WTC11 (cell line): ENCODE measurements around the gene FFAR1. TPM values are rescaled to one million over a fixed set of nuclear protein-coding genes. Genes with fewer than 3 reads are reported as not detected.

Experiments used
- ATAC-seq: fragments of 200-7000 bp; cut with Tn5 transposase; 2 replicates; pipeline ENCODE4 v1.10.0; 2021; ENCODE audit warnings: mild to moderate bottlenecking, moderate library complexity
- CTCF ChIA-PET: fragments of 300-600 bp; sonication (Branson Sonifier 250); formaldehyde crosslinking; loops from one replicate; lab custom pipeline; 2021; ENCODE audit warnings: antibody characterized with exemption; lab: Charles Lee
- POLR2A ChIA-PET: fragments of 350-600 bp; sonication (Branson Sonifier 250); formaldehyde crosslinking; loops from one replicate; lab custom pipeline; 2021; ENCODE audit warnings: antibody characterized with exemption; lab: Charles Lee
- DNase-seq: peaks from one replicate; pipeline ENCODE4 v3.0.0; 2021; ENCODE audit warnings: low spot score
- H3K27ac Mint-ChIP-seq: 2 replicates; pipeline ENCODE4 v1.8.0; 2021; ENCODE audit warnings: mixed read lengths
- H3K27me3 Mint-ChIP-seq: 2 replicates; pipeline ENCODE4 v1.8.0; 2021; ENCODE audit warnings: low read depth, mild to moderate bottlenecking, moderate library complexity, mixed read lengths
- H3K36me3 Mint-ChIP-seq: 2 replicates; pipeline ENCODE4 v1.8.0; 2021; ENCODE audit warnings: mixed read lengths
- H3K4me1 Mint-ChIP-seq: 2 replicates; pipeline ENCODE4 v1.8.0; 2022; ENCODE audit warnings: mixed read lengths
- H3K4me3 Mint-ChIP-seq: 2 replicates; pipeline ENCODE4 v1.8.0; 2021; ENCODE audit warnings: mild to moderate bottlenecking, moderate library complexity, mixed read lengths
- H3K9me3 Mint-ChIP-seq: 2 replicates; pipeline ENCODE4 v1.8.0; 2021; ENCODE audit warnings: mixed read lengths
- CBFB ChIP-seq: sonication (generic); formaldehyde crosslinking; IDR thresholded peaks from 2 replicates; pipeline ENCODE4 v1.8.1; 2022; ENCODE audit warnings: mild to moderate bottlenecking, low read depth, missing genetic modification reagents
- CREM ChIP-seq: sonication (generic); formaldehyde crosslinking; IDR thresholded peaks from 2 replicates; pipeline ENCODE4 v1.8.1; 2022; ENCODE audit warnings: mild to moderate bottlenecking, missing genetic modification reagents, moderate library complexity
- EMX1 ChIP-seq: fragments of 250-450 bp; sonication (Bioruptor Pico); IDR thresholded peaks from 2 replicates; pipeline ENCODE4 v1.8.0; 2021; ENCODE audit warnings: mild to moderate bottlenecking
- FOXK1 ChIP-seq: sonication (generic); formaldehyde crosslinking; IDR thresholded peaks from 2 replicates; pipeline ENCODE4 v1.8.0; 2022; ENCODE audit warnings: mild to moderate bottlenecking, moderate library complexity, missing genetic modification reagents
- JAZF1 ChIP-seq: fragments of 250-450 bp; sonication (Bioruptor Pico); IDR thresholded peaks from 2 replicates; pipeline ENCODE4 v1.9.0; 2021; ENCODE audit warnings: moderate library complexity, mild to moderate bottlenecking, inconsistent platforms
- KAT7 ChIP-seq: sonication (generic); formaldehyde crosslinking; IDR thresholded peaks from 2 replicates; pipeline ENCODE4 v1.8.1; 2023; ENCODE audit warnings: missing genetic modification reagents, mild to moderate bottlenecking, borderline replicate concordance
- NFATC4 ChIP-seq: fragments of 250-450 bp; sonication (Bioruptor Pico); IDR thresholded peaks from 2 replicates; pipeline ENCODE4 v1.9.0; 2021; ENCODE audit warnings: mild to moderate bottlenecking
- NR3C1 ChIP-seq: sonication (generic); formaldehyde crosslinking; conservative IDR thresholded peaks from 2 replicates; pipeline ENCODE4 v1.8.1; 2023; ENCODE audit warnings: low read depth, mild to moderate bottlenecking, missing genetic modification reagents
- SMAD4 ChIP-seq: sonication (generic); formaldehyde crosslinking; IDR thresholded peaks from 2 replicates; pipeline ENCODE4 v1.8.0; 2022; ENCODE audit warnings: mild to moderate bottlenecking, missing genetic modification reagents
- SP1 ChIP-seq: sonication (generic); formaldehyde crosslinking; conservative IDR thresholded peaks from 2 replicates; pipeline ENCODE4 v1.8.1; 2022; ENCODE audit warnings: missing genetic modification reagents
- TCF7 ChIP-seq: sonication (generic); formaldehyde crosslinking; IDR thresholded peaks from 2 replicates; pipeline ENCODE4 v1.8.0; 2022; ENCODE audit warnings: mild to moderate bottlenecking, low read depth, missing genetic modification reagents, moderate library complexity
- ZNF138 ChIP-seq: sonication (generic); formaldehyde crosslinking; conservative IDR thresholded peaks from 2 replicates; pipeline ENCODE4 v1.8.1; 2022; ENCODE audit warnings: mild to moderate bottlenecking, moderate library complexity, missing genetic modification reagents
- ZNF263 ChIP-seq: sonication (generic); formaldehyde crosslinking; IDR thresholded peaks from 2 replicates; pipeline ENCODE4 v1.8.1; 2022; ENCODE audit warnings: low read depth, mild to moderate bottlenecking, moderate library complexity, missing genetic modification reagents
- ZNF416 ChIP-seq: fragments of 250-450 bp; sonication (Bioruptor Pico); IDR thresholded peaks from 2 replicates; pipeline ENCODE4 v1.9.0; 2021; ENCODE audit warnings: mild to moderate bottlenecking, inconsistent platforms
- ZNF671 ChIP-seq: fragments of 250-450 bp; sonication (Bioruptor Pico); IDR thresholded peaks from 2 replicates; pipeline ENCODE4 v1.8.0; 2021; ENCODE audit warnings: mild to moderate bottlenecking
- total RNA-seq: library from RNA; stranded (reverse); gene quantifications from 3 replicates; pipeline ENCODE4 v1.2.3, GENCODE V29; 2021
- TF ChIP-seq, protein P1 (sequence below): sonication (generic); formaldehyde crosslinking; IDR thresholded peaks from 2 replicates; pipeline ENCODE4 v1.8.1; 2023; ENCODE audit warnings: mild to moderate bottlenecking, missing genetic modification reagents
- TF ChIP-seq, protein P2 (sequence below): fragments of 250-450 bp; sonication (Bioruptor Pico); IDR thresholded peaks from 2 replicates; pipeline ENCODE4 v1.9.0; 2021; ENCODE audit warnings: mild to moderate bottlenecking
- TF ChIP-seq, protein P3 (sequence below): sonication (generic); formaldehyde crosslinking; IDR thresholded peaks from 2 replicates; pipeline ENCODE4 v1.8.0; 2022; ENCODE audit warnings: missing genetic modification reagents
- TF ChIP-seq, protein P4 (sequence below): sonication (generic); formaldehyde crosslinking; IDR thresholded peaks from 2 replicates; pipeline ENCODE4 v1.8.0; 2022; ENCODE audit warnings: mild to moderate bottlenecking, missing genetic modification reagents
- TF ChIP-seq, protein P5 (sequence below): fragments of 200-600 bp; IDR thresholded peaks from 2 replicates; pipeline ENCODE4 v1.8.0; 2022; ENCODE audit warnings: antibody characterized with exemption
- TF ChIP-seq, protein P6 (sequence below): sonication (generic); formaldehyde crosslinking; conservative IDR thresholded peaks from 2 replicates; pipeline ENCODE4 v1.8.1; 2023; ENCODE audit warnings: mild to moderate bottlenecking, low read depth, missing genetic modification reagents, moderate library complexity

The FFAR1 gene
- total RNA-seq, 1 experiment from 2014 or later, result 0.07 TPM

DNA sequence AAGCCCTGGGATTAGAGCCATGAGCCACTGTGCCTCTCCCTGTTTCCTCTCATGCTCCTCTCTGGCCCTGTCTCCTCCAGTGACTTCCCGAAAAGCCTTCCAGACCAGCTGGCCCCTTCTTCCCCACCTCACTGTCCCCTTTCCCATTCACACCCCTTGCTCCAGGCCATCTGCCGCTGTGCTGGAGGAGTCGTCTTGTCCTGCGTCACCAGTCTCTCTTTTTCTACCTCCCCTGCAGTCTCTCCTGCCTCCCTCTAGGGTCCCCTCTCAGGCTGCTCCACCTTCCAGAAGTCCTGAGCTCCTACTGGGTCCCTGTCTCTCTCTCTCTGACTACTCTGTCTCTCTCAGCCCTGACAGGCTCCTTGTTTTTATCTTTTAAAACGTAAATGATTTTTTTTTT is 5.3 kb upstream of the FFAR1 start:
- peak; percentile 52 for ATAC-seq
- Mint-ChIP-seq H3K27ac (no peak overlapping the region), H3K4me1 (0 out of 2 replicates have a peak, but pooled peaks cover 2% of the 10 kb centered on the region), H3K4me3 (no peak overlapping the region), H3K27me3 (no peaks in the 10 kb centered on the region; the same call in 1 of the 2 replicates), H3K36me3 (no peaks in the 10 kb centered on the region), H3K9me3 (no peaks in the 10 kb centered on the region)
- CTCF ChIA-PET, result interaction anchor here (0.6 to 1.6 kb wide), 6 partner anchors 10 to 287 kb away, joined by 3 to 12 read pairs (median 3); no protein-coding TSS in a partner anchor
- no peak for DNase-seq
- TF ChIP-seq ZNF263 (no peak), NFATC4 (no peak), SMAD4 (CRISPR knock-in tag) (no peak), CREM (CRISPR knock-in tag) (no peak), ZNF138 (CRISPR knock-in tag) (no peak), JAZF1 (CRISPR knock-in tag) (no peak), SP1 (no peak)
- TF ChIP-seq, protein P1, sequence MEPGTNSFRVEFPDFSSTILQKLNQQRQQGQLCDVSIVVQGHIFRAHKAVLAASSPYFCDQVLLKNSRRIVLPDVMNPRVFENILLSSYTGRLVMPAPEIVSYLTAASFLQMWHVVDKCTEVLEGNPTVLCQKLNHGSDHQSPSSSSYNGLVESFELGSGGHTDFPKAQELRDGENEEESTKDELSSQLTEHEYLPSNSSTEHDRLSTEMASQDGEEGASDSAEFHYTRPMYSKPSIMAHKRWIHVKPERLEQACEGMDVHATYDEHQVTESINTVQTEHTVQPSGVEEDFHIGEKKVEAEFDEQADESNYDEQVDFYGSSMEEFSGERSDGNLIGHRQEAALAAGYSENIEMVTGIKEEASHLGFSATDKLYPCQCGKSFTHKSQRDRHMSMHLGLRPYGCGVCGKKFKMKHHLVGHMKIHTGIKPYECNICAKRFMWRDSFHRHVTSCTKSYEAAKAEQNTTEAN (CRISPR knock-in tag), result no peak
- TF ChIP-seq, protein P2, sequence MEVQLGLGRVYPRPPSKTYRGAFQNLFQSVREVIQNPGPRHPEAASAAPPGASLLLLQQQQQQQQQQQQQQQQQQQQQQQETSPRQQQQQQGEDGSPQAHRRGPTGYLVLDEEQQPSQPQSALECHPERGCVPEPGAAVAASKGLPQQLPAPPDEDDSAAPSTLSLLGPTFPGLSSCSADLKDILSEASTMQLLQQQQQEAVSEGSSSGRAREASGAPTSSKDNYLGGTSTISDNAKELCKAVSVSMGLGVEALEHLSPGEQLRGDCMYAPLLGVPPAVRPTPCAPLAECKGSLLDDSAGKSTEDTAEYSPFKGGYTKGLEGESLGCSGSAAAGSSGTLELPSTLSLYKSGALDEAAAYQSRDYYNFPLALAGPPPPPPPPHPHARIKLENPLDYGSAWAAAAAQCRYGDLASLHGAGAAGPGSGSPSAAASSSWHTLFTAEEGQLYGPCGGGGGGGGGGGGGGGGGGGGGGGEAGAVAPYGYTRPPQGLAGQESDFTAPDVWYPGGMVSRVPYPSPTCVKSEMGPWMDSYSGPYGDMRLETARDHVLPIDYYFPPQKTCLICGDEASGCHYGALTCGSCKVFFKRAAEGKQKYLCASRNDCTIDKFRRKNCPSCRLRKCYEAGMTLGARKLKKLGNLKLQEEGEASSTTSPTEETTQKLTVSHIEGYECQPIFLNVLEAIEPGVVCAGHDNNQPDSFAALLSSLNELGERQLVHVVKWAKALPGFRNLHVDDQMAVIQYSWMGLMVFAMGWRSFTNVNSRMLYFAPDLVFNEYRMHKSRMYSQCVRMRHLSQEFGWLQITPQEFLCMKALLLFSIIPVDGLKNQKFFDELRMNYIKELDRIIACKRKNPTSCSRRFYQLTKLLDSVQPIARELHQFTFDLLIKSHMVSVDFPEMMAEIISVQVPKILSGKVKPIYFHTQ (CRISPR knock-in tag), result no peak
- TF ChIP-seq, protein P3, sequence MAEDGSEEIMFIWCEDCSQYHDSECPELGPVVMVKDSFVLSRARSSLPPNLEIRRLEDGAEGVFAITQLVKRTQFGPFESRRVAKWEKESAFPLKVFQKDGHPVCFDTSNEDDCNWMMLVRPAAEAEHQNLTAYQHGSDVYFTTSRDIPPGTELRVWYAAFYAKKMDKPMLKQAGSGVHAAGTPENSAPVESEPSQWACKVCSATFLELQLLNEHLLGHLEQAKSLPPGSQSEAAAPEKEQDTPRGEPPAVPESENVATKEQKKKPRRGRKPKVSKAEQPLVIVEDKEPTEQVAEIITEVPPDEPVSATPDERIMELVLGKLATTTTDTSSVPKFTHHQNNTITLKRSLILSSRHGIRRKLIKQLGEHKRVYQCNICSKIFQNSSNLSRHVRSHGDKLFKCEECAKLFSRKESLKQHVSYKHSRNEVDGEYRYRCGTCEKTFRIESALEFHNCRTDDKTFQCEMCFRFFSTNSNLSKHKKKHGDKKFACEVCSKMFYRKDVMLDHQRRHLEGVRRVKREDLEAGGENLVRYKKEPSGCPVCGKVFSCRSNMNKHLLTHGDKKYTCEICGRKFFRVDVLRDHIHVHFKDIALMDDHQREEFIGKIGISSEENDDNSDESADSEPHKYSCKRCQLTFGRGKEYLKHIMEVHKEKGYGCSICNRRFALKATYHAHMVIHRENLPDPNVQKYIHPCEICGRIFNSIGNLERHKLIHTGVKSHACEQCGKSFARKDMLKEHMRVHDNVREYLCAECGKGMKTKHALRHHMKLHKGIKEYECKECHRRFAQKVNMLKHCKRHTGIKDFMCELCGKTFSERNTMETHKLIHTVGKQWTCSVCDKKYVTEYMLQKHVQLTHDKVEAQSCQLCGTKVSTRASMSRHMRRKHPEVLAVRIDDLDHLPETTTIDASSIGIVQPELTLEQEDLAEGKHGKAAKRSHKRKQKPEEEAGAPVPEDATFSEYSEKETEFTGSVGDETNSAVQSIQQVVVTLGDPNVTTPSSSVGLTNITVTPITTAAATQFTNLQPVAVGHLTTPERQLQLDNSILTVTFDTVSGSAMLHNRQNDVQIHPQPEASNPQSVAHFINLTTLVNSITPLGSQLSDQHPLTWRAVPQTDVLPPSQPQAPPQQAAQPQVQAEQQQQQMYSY, result no peak
- TF ChIP-seq, protein P4, sequence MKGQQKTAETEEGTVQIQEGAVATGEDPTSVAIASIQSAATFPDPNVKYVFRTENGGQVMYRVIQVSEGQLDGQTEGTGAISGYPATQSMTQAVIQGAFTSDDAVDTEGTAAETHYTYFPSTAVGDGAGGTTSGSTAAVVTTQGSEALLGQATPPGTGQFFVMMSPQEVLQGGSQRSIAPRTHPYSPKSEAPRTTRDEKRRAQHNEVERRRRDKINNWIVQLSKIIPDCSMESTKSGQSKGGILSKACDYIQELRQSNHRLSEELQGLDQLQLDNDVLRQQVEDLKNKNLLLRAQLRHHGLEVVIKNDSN (CRISPR knock-in tag), result no peak
- TF ChIP-seq, protein P5, sequence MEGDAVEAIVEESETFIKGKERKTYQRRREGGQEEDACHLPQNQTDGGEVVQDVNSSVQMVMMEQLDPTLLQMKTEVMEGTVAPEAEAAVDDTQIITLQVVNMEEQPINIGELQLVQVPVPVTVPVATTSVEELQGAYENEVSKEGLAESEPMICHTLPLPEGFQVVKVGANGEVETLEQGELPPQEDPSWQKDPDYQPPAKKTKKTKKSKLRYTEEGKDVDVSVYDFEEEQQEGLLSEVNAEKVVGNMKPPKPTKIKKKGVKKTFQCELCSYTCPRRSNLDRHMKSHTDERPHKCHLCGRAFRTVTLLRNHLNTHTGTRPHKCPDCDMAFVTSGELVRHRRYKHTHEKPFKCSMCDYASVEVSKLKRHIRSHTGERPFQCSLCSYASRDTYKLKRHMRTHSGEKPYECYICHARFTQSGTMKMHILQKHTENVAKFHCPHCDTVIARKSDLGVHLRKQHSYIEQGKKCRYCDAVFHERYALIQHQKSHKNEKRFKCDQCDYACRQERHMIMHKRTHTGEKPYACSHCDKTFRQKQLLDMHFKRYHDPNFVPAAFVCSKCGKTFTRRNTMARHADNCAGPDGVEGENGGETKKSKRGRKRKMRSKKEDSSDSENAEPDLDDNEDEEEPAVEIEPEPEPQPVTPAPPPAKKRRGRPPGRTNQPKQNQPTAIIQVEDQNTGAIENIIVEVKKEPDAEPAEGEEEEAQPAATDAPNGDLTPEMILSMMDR, result no peak
- POLR2A ChIA-PET, result interaction anchor here (0.7 kb wide), 1 partner anchor 474 kb away, joined by 3 read pairs; no protein-coding TSS in a partner anchor

DNA sequence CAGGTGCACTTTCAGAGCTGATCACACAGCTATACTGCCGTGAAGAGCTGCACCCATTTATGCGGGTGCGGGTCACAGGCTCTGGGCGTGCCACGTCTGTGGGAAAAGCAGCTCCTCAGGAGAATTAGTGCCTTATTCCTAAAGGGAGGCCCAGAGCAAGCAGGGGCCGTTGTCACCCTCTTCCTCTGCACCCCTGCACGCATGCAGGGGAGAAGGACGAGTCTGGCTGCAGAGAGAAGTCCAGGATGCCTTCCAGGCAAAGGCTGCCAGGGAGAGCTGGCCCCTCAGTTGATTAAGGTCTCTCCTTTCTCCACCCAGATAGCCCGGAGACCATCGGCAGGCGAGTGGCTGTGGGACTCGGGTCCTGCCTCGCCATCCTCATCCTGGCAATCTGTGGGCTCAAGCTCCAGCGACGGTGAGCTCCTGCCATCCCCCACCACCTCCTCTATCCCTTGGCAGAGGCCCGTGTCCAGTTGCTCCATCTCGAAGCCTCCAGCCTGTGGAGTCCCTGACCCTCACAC is 3.1 kb upstream of the FFAR1 start:
- H3K4me3 Mint-ChIP-seq, result no peak overlapping the region
- CTCF ChIA-PET, result interaction anchor here (1.0 to 2.2 kb wide), 4 partner anchors 8 to 166 kb away, joined by 3 to 6 read pairs (median 4); no protein-coding TSS in a partner anchor
- DNase-seq, result no peak
- no peak for ATAC-seq
- no peaks in the 10 kb centered on the region for H3K27me3 Mint-ChIP-seq
- H3K9me3 Mint-ChIP-seq, result no peaks in the 10 kb centered on the region
- H3K27ac Mint-ChIP-seq, result no peak overlapping the region
- 0 out of 2 replicates have a peak, but pooled peaks cover 5% of the 10 kb centered on the region for H3K4me1 Mint-ChIP-seq
- POLR2A ChIA-PET, result no interaction called here
- no peaks in the 10 kb centered on the region for H3K36me3 Mint-ChIP-seq
- TF ChIP-seq NR3C1, result no peak
- no peak for TF ChIP-seq EMX1 (CRISPR knock-in tag)
- no peak for TF ChIP-seq KAT7 (CRISPR knock-in tag)
- TF ChIP-seq ZNF416 (CRISPR knock-in tag), result no peak
- no peak for TF ChIP-seq FOXK1 (CRISPR knock-in tag)
- TF ChIP-seq ZNF671, result no peak
- no peak for TF ChIP-seq CBFB (CRISPR knock-in tag)
- no peak for TF ChIP-seq TCF7 (CRISPR knock-in tag)
- TF ChIP-seq, protein P6, sequence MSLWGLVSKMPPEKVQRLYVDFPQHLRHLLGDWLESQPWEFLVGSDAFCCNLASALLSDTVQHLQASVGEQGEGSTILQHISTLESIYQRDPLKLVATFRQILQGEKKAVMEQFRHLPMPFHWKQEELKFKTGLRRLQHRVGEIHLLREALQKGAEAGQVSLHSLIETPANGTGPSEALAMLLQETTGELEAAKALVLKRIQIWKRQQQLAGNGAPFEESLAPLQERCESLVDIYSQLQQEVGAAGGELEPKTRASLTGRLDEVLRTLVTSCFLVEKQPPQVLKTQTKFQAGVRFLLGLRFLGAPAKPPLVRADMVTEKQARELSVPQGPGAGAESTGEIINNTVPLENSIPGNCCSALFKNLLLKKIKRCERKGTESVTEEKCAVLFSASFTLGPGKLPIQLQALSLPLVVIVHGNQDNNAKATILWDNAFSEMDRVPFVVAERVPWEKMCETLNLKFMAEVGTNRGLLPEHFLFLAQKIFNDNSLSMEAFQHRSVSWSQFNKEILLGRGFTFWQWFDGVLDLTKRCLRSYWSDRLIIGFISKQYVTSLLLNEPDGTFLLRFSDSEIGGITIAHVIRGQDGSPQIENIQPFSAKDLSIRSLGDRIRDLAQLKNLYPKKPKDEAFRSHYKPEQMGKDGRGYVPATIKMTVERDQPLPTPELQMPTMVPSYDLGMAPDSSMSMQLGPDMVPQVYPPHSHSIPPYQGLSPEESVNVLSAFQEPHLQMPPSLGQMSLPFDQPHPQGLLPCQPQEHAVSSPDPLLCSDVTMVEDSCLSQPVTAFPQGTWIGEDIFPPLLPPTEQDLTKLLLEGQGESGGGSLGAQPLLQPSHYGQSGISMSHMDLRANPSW (CRISPR knock-in tag), result no peak
